DMS 273 (cell line): ENCODE results near the gene RGS16.
"Not testable (repeated sequence)": the region's sequence is repeated elsewhere in the genome, so short reads cannot be mapped to it uniquely, and the experiment has no call there.

ENCODE experiments used
- DNase-seq: peaks from one replicate; lab custom pipeline; 2025; ENCODE audit not compliant: unreplicated experiment; lab: John Stamatoyannopoulos, UW

Gene RGS16, protein sequence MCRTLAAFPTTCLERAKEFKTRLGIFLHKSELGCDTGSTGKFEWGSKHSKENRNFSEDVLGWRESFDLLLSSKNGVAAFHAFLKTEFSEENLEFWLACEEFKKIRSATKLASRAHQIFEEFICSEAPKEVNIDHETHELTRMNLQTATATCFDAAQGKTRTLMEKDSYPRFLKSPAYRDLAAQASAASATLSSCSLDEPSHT

DNA sequence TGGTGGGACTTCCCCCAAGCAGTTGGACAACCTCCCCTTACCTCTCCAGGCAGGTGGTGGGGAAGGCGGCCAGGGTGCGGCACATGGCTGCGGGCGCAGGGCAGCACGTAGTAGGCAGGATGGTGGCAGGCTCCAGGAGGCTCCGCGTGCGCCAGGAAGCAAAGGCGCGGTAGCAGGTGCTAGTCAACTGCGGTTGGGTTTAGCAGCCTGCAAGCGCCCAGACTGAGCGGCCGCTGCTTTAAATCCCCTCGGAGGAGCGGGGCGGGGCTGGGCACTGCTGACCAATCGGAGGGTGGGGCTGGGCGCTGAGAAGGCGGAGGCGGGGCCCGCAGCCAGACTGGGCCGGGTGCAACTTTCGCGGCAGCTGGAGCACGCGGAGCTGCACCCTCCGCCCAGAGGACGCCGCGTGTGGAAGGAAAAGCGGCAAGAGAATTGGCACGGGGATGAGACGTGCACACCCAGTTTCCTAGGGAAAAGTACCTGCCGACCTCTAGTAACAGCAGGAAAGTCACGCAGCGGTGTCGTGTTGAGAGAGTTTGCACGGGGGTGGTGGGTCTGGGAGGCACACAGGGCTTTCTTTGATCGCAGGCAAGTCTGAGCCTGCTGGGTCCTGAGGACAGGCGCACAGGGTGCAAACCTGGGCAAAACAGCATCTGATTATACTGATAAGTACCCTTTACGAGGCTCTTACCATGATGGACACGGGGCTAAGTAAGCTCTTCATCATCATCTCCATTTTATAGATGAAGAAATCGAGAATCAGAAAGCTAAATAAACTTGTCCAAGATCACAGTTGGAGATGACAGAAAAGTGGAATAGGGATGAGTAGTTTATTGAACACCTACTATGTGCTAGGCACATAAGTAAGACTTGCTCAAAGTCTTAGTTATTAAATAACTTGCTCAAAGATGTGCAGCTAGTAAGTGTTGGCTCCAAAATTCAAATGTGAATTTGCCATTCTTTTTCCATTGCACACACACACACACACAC is at the start of gene RGS16:
RGS16 (minus strand) TSS at position 215 of the 990 bp plus-strand sequence; CDS start at position 85, 130 bp downstream.
- DNase-seq: peak; percentile 99

DNA sequence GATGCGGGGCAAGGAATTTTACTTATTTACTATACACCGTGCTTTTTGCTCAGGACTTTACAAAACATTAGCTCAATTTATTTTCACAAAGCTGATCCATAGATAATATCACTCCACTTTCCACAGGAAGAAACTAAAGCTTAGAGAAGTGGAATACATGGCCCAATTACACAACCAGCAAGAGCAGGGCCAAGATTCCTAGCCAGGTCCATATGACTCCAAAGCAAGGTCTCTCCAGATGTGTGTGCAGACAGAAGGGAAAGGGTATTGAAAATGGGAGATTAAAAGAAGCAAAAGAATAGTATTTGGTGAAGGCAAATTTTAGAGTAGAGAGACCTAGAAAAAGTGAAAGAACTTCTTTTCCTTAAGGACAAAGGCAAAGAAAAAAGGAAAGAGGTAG is 49.8 kb upstream of the RGS16 start:
- no peak for DNase-seq

DNA sequence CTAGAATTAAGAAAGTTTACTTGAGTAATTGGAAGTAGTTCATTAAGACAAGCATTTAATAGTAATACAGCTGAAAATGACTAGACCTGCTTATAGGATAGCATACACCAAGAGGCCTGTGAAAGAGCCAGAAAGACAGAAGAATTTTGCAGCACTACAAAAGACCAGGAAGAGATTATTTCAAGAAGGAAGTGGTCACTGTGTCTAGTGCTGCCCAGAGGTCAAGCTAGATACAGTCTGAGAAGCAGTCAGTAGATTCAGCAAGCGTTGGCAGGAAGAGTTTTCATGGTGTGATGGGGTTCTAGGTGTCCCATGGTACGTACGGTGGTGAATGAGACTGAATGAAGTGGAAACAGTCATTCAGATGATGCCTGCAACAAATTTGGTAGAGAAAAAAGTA is 48.7 kb upstream of the RGS16 start:
- no peak for DNase-seq

DNA sequence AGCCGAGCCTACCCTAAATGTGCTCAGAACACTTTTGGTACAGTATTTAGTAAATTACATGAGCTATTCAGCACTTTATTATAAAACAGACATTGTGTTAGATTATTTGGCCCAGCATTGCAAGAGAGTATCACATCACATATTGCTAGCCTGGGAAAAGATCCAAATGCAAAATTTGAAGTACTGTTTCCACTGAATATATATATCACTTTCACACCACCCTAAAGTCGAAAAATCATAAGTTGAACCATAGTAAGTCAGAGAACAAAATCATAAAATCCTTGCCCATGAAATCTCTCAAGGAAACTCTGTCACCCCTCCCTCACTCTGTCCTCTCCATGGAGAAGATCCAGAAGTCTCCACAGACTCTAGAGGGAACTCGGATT is 47.1 kb upstream of the RGS16 start:
- DNase-seq: no peak

DNA sequence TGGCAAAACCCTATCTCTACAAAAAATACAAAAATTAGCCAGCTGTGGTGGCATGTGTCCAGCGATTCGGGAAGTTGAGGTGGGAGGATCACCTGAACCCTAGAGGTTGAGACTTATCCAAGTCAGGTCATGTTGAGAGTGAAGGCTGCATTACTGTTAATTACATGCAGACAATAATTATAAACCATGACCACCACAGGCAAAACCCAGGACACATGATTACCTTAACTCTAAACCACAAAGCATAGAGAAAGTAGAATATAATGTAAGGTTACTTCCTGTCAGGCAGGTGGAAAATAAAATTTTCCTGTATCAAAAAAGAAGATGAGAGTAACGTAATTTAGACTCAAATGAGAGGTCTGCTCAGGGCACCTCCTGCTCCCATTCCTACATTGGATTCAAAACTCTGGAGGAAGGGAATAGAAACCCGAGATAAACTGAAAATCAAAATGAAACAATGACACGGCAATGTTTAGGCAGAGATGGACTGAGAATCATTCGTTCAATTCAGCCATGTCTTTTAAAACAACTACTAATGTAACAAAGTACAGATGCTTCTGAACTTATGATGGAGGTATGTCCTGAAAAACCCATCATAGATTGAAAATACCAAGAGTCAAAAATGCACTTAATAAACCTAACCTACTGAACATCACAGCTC is 46.6 kb upstream of the RGS16 start:
- no peak for DNase-seq

DNA sequence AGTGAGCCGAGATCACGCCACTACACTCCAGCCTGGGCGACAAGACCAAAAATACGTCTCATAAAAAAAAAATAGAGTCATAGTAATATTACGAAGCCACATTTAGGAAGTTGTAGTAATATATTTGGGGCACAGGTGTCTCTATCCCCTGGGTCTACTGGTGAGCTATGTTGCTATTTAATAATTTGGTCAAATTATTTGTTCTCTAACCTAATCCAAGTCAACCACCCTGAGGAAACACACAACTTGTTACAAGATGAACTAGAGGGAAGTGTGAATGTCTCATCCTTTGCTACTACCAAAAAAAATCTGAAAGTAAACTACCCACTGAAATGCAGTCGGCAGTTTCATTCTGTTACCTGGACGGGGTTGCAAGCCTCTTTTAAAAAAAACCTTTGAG is 44.9 kb upstream of the RGS16 start:
- no peak for DNase-seq

DNA sequence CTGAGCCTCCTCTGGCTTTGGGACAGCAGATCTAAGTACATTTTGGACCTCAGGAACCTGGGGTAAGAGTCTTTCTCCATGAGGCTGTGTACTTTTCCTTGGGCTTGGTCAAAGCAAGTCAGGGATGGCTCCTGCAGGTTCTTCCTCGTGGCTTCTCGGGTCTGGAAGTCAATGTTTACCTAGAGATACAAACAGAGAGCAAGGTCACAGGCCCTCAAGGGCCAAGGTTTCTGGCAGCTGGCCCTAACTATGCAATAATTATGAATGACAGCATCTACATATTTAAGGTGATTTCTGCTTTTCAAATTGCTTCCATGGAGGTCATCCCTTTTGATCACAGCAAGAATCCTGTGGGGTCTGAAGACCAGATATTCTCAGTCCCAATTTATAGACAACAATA is 42.5 kb upstream of the RGS16 start:
- no peak for DNase-seq

DNA sequence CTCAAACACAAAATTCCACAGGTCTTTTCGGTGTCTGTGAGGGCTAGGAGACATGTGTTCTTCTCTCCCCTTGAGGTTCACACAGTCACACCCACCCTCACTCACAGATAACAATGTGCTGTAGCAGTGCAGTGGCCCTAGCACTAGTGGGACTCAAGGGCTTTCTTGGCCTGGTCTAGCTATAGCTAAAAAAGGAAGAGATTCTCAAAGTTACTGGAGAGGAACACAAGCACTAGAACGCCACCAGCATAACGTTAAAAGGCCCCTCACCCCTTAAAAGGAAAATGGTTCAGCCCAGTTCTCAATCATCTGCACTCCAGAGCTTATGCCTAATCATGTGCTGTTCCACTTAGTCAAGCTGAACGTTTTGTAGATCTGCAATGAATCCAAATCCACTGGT is 40.7 kb upstream of the RGS16 start:
- DNase-seq: no peak

DNA sequence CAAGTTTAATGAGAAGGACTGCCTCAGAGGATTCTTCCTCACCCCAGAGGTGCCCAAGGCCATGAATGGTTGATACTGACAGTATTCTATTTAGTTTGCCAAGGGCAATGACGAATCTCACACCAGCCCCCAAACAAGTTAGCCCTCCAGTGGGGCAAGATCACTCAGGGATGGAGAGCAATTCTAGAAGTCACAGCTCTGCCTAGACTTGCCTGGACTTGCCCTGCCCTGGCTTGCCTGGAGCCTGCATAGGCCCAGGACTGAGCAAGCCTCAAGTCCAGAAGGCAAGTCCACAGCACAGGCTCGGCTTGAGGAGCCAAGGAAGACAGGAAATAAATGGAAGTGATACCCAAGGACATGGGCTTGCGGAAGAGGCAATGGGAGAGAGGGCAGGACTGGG is 39.5 kb upstream of the RGS16 start:
- DNase-seq: peak; percentile 45

DNA sequence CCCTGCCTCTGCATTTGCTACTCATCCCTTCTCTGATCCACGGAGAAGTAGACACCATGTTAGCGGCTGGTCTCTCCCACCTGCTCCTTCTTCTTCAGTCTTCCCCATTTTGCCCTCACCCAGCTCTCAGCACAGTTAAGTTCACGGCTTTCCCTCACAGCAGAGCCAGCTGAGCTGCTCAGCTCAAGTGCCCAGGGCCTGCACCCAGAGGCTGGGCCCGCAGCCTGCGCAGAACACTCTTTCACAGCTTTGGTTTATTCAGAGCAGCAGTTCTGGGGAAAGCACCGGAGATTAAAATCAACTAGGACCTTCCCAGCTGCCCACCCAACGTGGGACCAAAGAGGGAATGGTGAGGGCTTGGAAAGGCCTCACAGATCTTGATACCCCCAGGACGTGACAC is 38.3 kb upstream of the RGS16 start:
- DNase-seq: no peak

DNA sequence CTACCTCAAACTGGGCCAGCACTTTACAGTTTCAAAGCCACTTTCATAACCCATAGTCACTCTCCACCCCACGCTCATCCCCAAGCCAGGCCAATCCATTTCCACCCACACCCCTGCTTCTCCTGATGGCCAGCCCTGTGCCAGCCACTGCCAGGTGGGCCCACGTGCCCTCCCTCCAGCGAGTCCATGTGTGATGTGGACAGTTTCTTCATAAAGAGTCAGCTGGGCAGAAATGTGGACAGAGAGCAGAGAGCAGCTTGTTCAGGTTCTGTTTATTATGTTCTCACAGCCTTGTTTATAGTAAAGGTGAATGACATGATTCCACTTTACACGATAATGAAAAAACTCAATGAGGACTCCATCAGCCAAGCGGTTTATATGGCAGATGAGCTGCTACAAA is 37.4 kb upstream of the RGS16 start:
- no peak for DNase-seq

DNA sequence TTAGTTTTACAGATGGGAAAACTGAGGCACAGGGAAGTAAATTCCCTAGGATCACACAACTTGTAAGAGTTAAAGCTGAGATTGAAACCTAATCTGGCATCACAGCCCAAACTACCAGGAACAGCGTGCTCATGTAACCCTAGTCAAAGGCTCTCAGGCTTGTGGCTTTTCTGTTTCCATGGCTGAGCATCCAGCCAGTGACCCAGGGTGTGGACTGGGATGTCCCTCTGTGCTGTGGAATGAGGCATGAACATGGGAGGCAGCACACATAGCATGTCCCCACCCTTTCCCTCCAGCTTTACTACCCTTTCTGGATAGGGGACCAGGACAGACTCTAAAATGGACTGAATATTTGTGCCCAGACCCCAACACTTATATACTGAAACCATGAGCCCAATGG is 35.1 kb upstream of the RGS16 start:
- no peak for DNase-seq

DNA sequence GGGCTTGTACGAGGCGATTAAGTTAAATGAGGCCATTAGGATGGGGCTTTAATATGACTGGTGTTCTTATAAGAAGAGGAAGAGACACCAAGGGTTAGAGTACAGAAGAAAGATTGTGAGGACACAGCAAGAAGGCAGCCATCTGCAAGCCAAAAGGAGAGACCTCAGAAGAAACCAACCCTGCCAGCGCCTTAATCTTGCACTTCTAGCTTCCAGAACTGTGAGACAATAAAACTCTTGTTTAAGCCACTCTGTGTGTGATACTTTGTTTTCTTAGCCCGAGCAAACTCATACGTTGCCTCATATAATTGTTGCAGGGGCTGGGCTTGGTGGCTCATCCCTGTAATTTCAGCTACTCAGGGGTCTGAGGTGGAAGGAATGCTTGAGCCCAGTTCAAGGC is 33.6 kb upstream of the RGS16 start:
- DNase-seq: no peak

DNA sequence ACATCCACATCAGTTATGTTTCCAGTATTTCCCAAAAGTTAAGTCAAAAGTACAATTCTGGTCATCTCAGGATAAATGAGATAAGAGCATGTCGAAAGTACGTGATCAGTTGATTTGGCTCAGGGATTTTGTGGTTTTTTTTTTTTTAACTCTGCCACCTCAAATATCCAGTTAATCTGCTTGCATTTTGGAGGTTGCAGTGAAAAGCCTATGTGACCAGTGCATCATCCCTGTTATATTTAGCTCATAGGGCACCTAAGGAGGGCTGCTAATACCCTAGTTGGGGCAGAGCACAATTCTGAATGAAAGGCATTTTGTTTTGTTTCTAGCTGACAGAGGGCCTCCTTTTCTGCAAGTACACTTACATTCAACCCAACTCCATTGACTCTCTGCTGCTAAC is 31.7 kb upstream of the RGS16 start:
- no peak for DNase-seq

DNA sequence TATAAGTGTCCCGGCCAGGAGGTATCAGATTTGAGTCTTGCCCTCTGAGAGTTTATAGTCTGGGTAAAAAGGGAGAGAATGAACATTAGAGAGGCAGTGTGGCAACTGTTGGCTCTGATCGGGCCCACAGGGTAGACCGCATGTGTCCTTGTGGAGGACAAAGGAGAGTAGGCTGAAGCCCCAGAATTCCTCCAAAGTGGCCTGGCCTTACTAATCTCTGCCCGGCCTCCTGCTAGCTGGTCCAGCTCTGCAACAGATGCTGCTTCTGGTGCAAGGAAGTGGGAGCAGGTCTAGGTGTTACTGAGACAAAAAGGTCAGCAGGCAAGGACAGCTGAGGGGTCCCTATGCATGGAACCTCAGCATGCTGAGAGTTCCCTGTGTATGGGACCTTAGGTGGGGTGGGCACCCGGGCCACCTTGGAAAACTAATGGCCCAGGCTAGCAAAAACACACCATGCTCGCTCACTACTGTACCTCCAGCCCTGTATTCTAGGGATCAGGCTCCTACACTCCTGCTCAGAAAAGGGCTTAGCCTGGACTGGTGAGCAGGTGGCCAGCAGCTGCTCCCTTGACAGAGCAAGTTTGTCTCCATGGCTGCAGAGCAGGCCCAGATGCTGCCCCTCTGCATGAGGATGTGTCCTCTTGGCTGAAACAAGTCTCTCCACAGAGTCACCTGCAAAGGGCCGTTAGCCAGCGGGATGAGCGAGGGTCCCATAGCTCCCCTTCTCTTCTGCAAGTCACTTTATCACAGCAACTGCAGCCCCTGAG is 30.3 kb upstream of the RGS16 start:
- DNase-seq: peak; percentile 90

DNA sequence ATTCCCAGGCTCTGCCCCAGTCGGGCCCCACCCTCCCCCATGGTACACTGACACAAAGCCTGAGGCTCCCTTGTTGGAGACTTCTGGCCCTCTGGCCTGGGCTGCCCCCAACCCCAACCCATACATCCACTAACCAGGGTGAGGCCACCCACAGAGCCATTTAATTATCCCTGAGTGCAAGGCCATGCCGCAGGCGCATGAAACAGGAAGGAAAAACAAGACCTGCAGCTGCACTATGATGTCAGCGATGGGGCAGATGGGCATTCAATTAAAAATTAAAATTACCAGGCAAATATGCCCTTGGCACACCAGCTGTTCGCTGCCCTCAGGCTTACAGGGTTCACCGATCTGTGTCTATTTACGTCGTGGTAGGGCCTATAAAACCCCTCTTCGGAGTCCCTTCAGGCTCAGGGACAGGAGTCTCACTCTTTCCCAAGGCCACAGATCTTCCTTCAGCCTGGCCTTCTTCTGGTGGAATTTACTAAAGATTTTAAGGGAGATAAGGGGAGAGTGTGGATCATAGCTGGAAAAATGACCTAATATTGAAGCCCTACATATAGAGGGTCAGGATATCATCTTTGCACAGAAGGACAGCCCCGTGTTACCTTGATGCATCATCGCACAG is 29.6 kb upstream of the RGS16 start:
- DNase-seq: peak; percentile 99

DNA sequence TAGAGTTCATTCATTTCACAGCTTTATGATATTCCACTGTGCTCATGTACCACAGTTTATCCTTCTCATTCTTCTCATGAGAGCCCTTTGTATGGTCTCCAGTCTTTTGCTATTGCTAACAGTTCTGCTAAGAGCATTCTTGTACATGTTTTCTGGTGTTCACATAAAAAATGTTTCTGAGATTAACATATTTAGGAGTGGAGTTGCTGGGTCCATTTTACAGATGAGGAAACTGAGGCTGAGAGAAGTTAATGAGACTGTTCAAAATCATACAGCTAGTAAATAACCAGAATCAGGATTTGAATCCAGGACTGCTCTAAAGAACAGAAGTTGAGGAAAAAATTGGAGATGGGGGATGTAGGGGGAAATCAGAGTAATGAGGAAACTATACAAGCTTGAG is 28.8 kb upstream of the RGS16 start:
- DNase-seq: no peak

DNA sequence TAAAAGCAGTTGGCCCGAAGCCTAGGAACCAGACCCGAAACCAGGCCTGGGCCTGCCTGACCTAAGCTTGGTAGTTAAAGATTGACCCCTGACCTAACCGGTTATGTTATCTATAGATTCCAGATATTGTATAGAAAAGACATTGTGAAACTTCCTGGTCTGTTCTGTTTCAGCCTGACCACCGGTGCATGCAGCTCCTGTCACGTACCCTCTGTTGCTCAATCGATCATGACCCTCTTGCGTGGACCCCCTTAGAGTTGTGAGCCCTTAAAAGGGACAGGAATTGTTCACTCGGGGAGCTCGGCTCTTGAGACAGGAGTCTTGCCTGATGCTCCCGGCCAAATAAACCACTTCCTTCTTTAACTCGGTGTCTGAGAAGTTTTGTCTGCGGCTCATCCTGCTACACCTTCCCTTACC is 28.3 kb upstream of the RGS16 start:
- not testable (repeated sequence) for DNase-seq

DNA sequence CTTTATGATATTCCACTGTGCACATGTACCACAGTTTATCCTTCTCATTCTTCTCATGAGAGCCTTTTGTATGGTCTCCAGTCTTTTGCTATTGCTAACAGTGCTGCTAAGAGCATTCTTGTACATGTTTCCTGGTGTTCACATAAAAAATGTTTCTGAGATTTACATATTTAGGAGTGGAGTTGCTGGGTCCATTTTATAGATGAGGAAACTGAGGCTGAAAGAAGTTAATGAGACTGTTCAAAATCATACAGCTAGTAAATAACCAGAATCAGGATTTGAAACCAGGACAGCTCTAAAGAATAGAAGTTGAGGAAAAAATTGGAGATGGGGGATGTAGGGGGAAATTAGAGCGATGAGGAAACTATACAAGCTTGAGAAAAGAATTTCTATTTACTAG is 27.8 kb upstream of the RGS16 start:
- no peak for DNase-seq

DNA sequence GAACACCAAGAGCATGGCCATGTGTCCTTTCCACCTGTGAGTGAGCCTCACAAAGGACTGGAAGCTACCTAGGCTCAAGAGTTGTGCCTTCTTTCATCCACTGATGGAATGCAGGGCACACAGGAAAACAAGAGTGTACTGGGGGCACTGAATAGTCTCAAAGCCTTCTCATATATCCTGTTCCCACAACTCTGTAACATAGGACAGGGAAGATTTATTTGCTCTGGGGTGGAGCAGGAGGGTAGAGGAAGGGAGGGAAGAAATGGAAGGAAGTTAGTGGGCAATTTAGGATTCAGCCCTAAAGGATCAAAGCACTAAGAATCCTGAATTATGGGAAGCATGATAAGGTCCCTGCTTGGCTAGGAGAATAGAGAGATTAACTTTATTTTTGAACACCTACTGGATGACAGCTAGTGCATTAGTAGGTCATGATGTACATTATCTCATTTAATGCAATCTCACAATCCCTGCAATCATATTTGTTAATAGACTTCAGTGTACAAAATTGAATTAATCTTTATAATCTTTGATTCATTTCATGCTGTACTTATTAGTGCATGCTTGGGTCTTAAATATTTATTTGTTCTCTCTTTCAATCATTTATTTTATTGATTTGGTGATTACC is 27.0 kb upstream of the RGS16 start:
- no peak for DNase-seq
